ENCODE results near the gene DOCK10. TPM values are rescaled to one million over a fixed set of nuclear protein-coding genes. Genes with fewer than 3 reads are reported as not detected.

Gene DOCK10
- total and polyA plus RNA-seq, 10 of the 15 experiments (the other 5 are each of a cell fraction or from before 2014, with no cell fraction given): 16.9 to 120 (median 85.5) TPM

GRCh38 chr2:224937887-224938286 is 104.4 kb downstream of the DOCK10 start (continued):
- TF ChIP-seq STAT1 (conservative IDR thresholded peaks at IDR 0.05) (no peak), POU2F2 (IDR thresholded peaks at IDR 0.05; ENCODE audit: borderline replicate concordance, low read depth, low read length) (peak; percentile 69; the same call in 1 of the 3 replicates), BCL11A (IDR thresholded peaks at IDR 0.05; ENCODE audit: low read depth, low read length) (peak; percentile 90), SKIL (IDR thresholded peaks at IDR 0.05; ENCODE audit: low read depth, poor library complexity, severe bottlenecking) (peak; percentile 86), GATAD2B (conservative IDR thresholded peaks at IDR 0.05; ENCODE audit: low read depth) (peak; percentile 43; the same call in 1 of the 2 replicates), EP300 (IDR thresholded peaks at IDR 0.05; ENCODE audit: borderline replicate concordance in 1 of 2, control insufficient read depth in 1 of 2, low read depth in 2 of 2, low read length in 2 of 2) (peak; percentile 84 to 85; a peak in 3 of 4 replicates), MEF2B (IDR thresholded peaks at IDR 0.05; ENCODE audit: partially characterized antibody, poor library complexity, severe bottlenecking) (peak; percentile 74), NBN (IDR thresholded peaks at IDR 0.05) (peak; percentile 64), HCFC1 (IDR thresholded peaks at IDR 0.05; ENCODE audit: low read length) (no peak), SMAD1 (IDR thresholded peaks at IDR 0.05; ENCODE audit: low read depth, partially characterized antibody) (no peak), SMARCA5 (IDR thresholded peaks at IDR 0.05) (no peak), MTA2 (IDR thresholded peaks at IDR 0.05; ENCODE audit: low read depth) (peak; percentile 95), RUNX3 (IDR thresholded peaks at IDR 0.05; ENCODE audit: low read length) (peak; percentile 96), MTA3 (IDR thresholded peaks at IDR 0.05; ENCODE audit: borderline replicate concordance, low read length) (peak; percentile 88), FOXM1 (IDR thresholded peaks at IDR 0.05; ENCODE audit: low read depth, low read length) (peak; percentile 65; the same call in 1 of the 2 replicates), STAT3 (IDR thresholded peaks at IDR 0.05; ENCODE audit: low read depth, low read length) (peak; percentile 53; the same call in 1 of the 2 replicates), PML (IDR thresholded peaks at IDR 0.05; ENCODE audit: low read length) (no peak; the same call in 1 of the 2 replicates), ZNF217 (IDR thresholded peaks at IDR 0.05) (peak; percentile 80; the same call in 1 of the 2 replicates), RB1 (IDR thresholded peaks at IDR 0.05; ENCODE audit: borderline replicate concordance) (no peak), ZBED1 (IDR thresholded peaks at IDR 0.05; ENCODE audit: borderline replicate concordance) (peak; percentile 48; the same call in 1 of the 2 replicates)
